Middle frontal gyrus (tissue), 1 donor: ENCODE results near the gene C1orf53.

Experiments
- DNase-seq: peaks from one replicate; pipeline ENCODE4 v3.0.0-alpha.2; 2015; ENCODE audit warnings: low spot score; ENCODE audit errors: extremely low spot score

C1orf53 gene

DNA sequence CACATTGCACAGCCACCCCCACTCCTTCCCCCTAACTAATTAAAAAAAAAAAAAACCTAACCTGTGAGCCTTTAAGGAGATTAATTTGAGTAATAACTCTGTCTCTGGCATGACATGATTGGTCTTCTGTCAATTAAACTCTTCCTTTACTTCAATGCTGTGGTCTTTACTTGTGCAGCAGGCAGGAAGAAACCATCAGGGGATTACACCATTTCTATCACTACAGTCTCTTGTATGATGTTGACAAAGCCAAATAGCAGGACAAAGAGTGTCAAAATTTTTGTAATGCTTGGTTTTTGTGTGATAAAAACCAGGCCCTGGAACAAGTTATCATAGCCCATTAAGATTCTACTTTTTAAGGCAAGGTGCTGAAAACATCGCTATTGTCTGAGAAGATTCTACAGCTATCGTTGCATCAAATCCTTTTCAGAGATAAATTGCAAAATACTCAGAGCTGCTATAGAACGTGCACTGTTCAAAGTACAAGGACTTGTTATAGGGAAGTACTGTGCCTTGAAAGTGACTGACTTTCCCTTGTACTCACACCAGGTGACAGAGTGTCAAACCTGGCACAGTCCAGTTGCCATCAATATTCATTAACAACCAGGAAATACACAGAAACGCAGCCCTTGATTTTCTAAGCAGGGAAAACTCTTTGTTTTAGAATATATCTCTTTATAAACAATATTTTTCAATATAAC is 52.4 kb downstream of the C1orf53 start:
- no peak for DNase-seq

DNA sequence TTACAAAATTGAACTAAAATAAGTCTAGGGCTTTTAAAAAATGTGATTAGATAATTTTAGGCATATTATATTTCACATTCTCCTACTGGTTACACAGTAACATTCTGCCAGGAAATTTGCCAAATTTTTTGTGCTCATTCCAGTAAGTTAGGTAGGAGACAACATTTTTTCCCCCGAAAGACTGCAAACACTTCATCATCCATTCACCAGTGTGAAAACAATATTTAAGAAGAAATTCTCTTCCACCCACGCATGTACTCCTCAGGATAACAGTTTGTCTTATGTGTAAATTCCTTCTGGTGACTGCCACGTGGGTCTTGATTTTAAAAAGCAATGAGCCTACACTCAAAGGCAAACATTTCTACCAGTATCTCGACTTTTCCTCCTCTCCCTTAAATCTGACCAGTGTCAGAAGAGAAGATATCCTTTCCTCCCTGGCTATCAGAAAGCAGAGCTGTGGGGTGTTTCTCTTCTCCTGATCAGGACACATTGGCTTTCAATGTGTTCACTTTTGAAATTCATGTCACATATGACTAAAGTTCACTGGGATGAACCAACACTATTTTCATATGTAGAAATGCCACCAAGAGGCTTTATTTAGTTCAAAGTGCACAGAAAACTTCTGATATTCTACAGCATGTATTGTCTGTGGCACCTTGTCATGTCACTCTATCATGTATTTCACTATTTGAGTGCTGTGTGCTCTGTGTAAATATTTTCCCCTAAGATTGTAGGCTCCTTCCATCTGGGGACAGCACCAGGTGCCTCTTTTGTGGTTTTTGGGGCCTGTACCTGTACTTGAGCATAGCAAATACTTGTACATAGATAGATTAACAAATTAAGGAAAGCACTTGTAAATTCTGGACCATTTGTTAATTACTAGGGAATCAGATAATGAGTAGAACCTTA is 53.3 kb downstream of the C1orf53 start:
- DNase-seq, result no peak
